Mucosa of stomach (tissue), 1 donor: Measurements from ENCODE around the gene STX18.

Experiments used
- H3K27me3 ChIP-seq: one replicate; pipeline ENCODE4 v1.7.0; 2013; ENCODE audit warnings: mild to moderate bottlenecking, low read length; ENCODE audit not compliant: control insufficient read depth, insufficient read depth
- H3K36me3 ChIP-seq: one replicate; pipeline ENCODE4 v1.7.0; 2013; ENCODE audit warnings: low read length; ENCODE audit not compliant: control insufficient read depth, insufficient read depth
- H3K4me1 ChIP-seq: one replicate; pipeline ENCODE4 v1.7.0; 2013; ENCODE audit warnings: mild to moderate bottlenecking, low read length; ENCODE audit not compliant: control insufficient read depth, insufficient read depth
- H3K4me3 ChIP-seq: one replicate; pipeline ENCODE4 v1.7.0; 2013; ENCODE audit warnings: low read length
- H3K9ac ChIP-seq: one replicate; pipeline ENCODE4 v1.7.0; 2013; ENCODE audit warnings: mild to moderate bottlenecking, low read length, moderate library complexity
- H3K9me3 ChIP-seq: one replicate; pipeline ENCODE4 v1.7.0; 2013; ENCODE audit warnings: mild to moderate bottlenecking, low read length, moderate library complexity; ENCODE audit not compliant: control insufficient read depth
- donor health status: Pancreatic carcinoma.

STX18 gene

GRCh38 chr4:4418676-4419390, 123.0 kb downstream of the STX18 start:
- no peak overlapping the region for H3K9ac ChIP-seq
- H3K4me3 ChIP-seq = no peak overlapping the region
- H3K9me3 ChIP-seq = no peaks in the 10 kb centered on the region
- no peaks in the 10 kb centered on the region for H3K4me1 ChIP-seq
- H3K27me3 ChIP-seq = no peaks in the 10 kb centered on the region
- H3K36me3 ChIP-seq = no peaks in the 10 kb centered on the region

- Histone ChIP-seq H3K27me3 (no peaks in the 10 kb centered on the region), H3K4me1 (no peaks in the 10 kb centered on the region), H3K4me3 (no peak overlapping the region), H3K9me3 (no peaks in the 10 kb centered on the region), H3K36me3 (no peaks in the 10 kb centered on the region), H3K9ac (no peak overlapping the region)
Measured at GRCh38 chr4:4417886-4418285, 124.0 kb downstream of the STX18 start.

- Histone ChIP-seq H3K9ac (no peak overlapping the region), H3K4me3 (no peak overlapping the region), H3K36me3 (no peaks in the 10 kb centered on the region), H3K27me3 (no peaks in the 10 kb centered on the region), H3K9me3 (no peaks in the 10 kb centered on the region), H3K4me1 (no peaks in the 10 kb centered on the region)
Measured at GRCh38 chr4:4416981-4417380, 124.9 kb downstream of the STX18 start.

GRCh38 chr4:4415806-4416805, 125.7 kb downstream of the STX18 start:
- Histone ChIP-seq H3K9me3 (no peaks in the 10 kb centered on the region), H3K4me1 (no peaks in the 10 kb centered on the region), H3K4me3 (no peak overlapping the region), H3K36me3 (no peaks in the 10 kb centered on the region), H3K9ac (no peak overlapping the region), H3K27me3 (no peaks in the 10 kb centered on the region)

DNA sequence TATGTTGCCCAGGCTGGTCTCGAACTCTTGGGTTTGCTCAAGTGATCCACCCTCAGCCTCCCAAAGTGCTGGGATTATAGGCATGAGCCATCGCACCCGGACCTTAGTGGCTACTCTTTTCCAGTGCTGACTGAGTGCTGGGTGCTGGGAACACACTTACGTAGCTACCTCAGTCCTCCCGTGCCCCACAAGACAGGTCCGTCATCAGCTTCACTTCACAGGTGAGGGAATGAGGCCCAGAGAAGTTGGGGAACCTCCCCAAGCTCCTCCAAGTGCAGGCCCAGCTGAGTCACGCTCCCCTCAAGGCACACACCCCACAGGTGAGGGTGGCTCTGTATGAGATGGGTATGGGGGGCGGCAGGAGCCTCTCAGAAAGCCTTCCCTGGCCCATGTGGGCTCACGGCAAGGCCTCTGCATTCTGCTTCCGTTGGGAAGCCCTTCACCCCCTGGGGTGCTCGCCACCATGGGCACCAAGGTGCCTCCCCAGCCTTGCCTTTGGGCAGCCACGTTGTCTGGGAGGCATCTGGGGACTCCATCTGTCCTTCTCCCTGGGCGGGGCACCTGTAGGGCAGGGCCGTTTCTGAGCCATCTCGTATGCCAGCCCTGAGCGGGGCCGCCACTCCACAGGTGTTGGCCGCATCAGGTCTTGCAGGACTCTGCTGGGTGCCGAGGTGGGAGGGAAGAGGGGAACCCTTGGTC, 126.6 kb downstream of the STX18 start:
- Histone ChIP-seq H3K9ac (no peak overlapping the region), H3K9me3 (no peaks in the 10 kb centered on the region), H3K4me3 (no peak overlapping the region), H3K4me1 (no peaks in the 10 kb centered on the region), H3K27me3 (no peaks in the 10 kb centered on the region), H3K36me3 (no peaks in the 10 kb centered on the region)

DNA sequence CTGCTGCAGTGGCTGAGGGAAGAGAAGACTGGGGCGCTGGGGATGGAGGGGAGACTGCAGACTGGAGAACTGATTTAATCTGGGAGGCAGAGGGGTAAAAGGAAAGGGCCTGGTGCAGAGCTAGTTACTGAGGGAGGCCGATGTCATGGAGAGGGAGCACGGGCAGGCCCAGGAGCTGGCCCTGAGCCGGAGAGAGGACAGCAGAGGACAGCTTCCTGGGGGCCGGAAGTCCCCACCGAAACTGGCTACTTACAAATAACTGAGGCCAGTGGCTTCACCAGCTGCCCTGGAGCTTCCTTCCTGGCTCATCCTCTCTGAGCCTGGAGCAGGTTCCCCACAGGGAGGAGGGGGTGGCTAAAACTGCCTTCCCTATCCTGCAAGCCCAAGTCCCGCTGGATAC, 128.0 kb downstream of the STX18 start:
- Histone ChIP-seq H3K4me1 (no peaks in the 10 kb centered on the region), H3K36me3 (no peaks in the 10 kb centered on the region), H3K4me3 (no peak overlapping the region), H3K27me3 (no peaks in the 10 kb centered on the region), H3K9ac (no peak overlapping the region), H3K9me3 (no peaks in the 10 kb centered on the region)

DNA sequence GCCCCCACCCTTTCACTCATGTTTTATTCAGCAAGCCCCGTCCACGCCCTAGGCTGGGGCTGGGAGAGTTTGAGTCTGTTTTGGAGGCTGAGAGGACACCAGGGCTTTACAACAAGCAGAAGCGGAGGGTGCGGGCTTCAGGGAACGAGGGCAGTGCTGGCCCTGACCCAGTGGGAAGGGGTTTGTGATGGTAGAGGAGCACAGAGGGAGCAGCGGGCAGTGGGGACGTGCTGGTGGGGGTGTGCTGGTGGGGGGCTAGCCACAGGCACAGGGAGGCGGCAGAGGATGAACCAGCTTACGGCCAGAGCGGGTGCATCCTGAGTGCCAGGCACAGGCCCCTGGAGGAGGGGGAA, 128.5 kb downstream of the STX18 start:
- Histone ChIP-seq H3K27me3 (no peaks in the 10 kb centered on the region), H3K36me3 (no peaks in the 10 kb centered on the region), H3K9me3 (no peaks in the 10 kb centered on the region), H3K4me1 (no peaks in the 10 kb centered on the region), H3K4me3 (no peak overlapping the region), H3K9ac (no peak overlapping the region)

DNA sequence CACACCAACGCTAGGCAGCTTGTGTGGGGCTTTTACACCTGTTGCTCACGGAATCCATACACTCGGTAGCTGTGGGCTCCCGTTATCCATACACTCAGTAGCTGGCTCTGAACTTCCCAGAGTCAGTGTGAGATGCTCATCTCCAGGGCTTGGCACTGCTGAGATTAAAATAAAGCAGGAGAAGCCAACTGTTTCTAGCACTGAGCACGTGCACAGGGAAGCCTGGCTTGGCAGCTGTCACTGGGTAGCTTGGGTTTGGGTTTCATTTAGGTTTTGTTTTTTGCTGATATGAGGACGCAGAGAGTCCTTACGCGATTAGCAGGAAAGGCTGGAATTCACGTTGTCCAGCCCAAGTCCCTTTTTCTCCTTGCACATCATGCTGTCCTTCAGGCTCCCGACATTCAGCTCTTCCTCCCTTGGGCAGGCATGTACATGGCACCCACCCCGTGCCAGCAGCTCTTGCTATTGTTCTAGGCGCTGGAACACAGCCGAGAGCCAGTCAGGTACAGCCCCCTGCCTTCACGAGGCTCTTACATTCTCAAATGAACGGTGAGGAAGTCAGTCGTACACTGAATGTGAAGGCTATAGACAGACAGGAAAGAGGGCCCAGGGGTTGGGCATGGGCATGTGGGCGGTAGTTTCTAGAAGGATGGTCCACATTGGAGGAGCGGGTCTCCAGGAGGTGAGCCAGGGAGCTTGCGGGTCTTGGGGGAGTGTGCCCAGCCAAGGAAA, 129.0 kb downstream of the STX18 start:
- H3K9me3 ChIP-seq = no peaks in the 10 kb centered on the region
- H3K36me3 ChIP-seq = no peaks in the 10 kb centered on the region
- H3K27me3 ChIP-seq = no peaks in the 10 kb centered on the region
- no peak overlapping the region for H3K9ac ChIP-seq
- H3K4me1 ChIP-seq = no peaks in the 10 kb centered on the region
- H3K4me3 ChIP-seq = no peak overlapping the region

- Histone ChIP-seq H3K9ac (no peak overlapping the region), H3K27me3 (no peaks in the 10 kb centered on the region), H3K9me3 (no peaks in the 10 kb centered on the region), H3K4me1 (no peaks in the 10 kb centered on the region), H3K36me3 (no peaks in the 10 kb centered on the region), H3K4me3 (no peak overlapping the region)
Measured at GRCh38 chr4:4411906-4412305, 129.9 kb downstream of the STX18 start.

GRCh38 chr4:4410271-4410670, 131.6 kb downstream of the STX18 start:
- Histone ChIP-seq H3K27me3 (peaks cover 3% of the 10 kb centered on the region), H3K4me3 (no peak overlapping the region)

DNA sequence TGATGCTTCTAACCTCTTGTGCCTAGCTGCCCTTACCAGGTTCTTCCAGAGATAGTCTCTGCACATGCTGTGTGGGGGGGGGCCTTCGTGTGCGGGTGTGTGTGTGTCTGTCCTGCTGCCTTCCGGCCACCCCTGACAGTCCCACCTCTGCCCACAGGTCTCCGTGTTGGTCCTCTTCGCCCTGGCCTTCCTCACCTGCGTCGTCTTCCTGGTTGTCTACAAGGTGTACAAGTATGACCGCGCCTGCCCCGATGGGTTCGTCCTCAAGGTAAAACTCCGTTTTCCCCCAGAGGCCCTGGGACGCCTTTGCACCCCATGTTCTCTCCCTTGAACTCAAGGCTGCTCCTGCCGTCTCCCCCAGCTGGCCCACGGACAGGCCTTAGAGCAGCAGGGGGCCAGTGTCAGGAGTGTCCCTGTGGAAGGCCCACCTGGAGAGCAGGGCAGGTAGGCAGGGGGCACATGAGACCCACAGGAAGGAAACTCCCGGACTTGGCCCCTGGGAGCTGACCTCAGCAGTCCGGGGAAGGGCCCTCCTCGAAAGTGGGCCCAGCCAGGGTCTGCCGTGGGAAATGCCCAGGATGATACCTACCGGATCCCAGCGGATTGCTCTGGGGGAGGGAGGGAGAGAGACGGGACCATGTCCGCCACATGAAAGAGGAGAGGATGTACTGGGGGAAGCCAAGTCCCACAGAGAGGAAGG, 132.3 kb downstream of the STX18 start:
- Histone ChIP-seq H3K4me3 (no peak overlapping the region), H3K9ac (no peak overlapping the region), H3K9me3 (no peaks in the 10 kb centered on the region), H3K27me3 (peaks cover 3% of the 10 kb centered on the region), H3K36me3 (no peaks in the 10 kb centered on the region), H3K4me1 (no peaks in the 10 kb centered on the region)

More at GRCh38 chr4:4410271-4410670, 131.6 kb downstream of the STX18 start:
- Histone ChIP-seq H3K36me3 (no peaks in the 10 kb centered on the region), H3K4me1 (no peaks in the 10 kb centered on the region), H3K9me3 (no peaks in the 10 kb centered on the region), H3K9ac (no peak overlapping the region)
